ENCODE data around the gene MT2A.

GRCh38 chr16:56652600-56652999, 44.2 kb downstream of the MT2A start:
- no peak for TF ChIP-seq CTCF (IDR thresholded peaks at IDR 0.05; ENCODE audit: low read length)
- TF ChIP-seq EZH2 (IDR thresholded peaks at IDR 0.05; ENCODE audit: borderline replicate concordance, low read length), result no peak
